GM12878 (cell line): ENCODE measurements around the gene UST. TPM values are rescaled to one million over a fixed set of nuclear protein-coding genes. Genes with fewer than 3 reads are reported as not detected.

Experiments used
- ATAC-seq: fragments of 200-7000 bp; cut with Tn5 transposase; 3 replicates; pipeline ENCODE4 v1.9.1; 2020; ENCODE audit warnings: mild to moderate bottlenecking, moderate library complexity
- BruUV-seq: library from RNA; stranded (reverse); fragments of 400-500 nt; replicated peaks from 2 replicates; lab custom pipeline; 2021; lab: Mats Ljungman, UMichigan
- CTCF ChIA-PET: fragments of 300-600 bp; sonication (Branson Sonifier 250); formaldehyde crosslinking; extraction: SDS; loops from one replicate; lab custom pipeline; 2021; ENCODE audit warnings: inconsistent platforms; lab: Yijun Ruan, JAX
- POLR2A ChIA-PET: fragments of 350-600 bp; formaldehyde crosslinking; extraction: SDS; loops from one replicate; lab custom pipeline; 2021; ENCODE audit warnings: inconsistent platforms; lab: Charles Lee
- RAD21 ChIA-PET: fragments of 300-600 bp; sonication (Branson Sonifier 250); formaldehyde crosslinking; loops from one replicate; lab custom pipeline; 2023; ENCODE audit warnings: antibody characterized with exemption; ENCODE audit not compliant: unreplicated experiment; lab: Charles Lee
- SMC1A ChIA-PET: fragments of 300-600 bp; sonication (Branson Sonifier 250); formaldehyde crosslinking; loops from one replicate; lab custom pipeline; 2023; ENCODE audit not compliant: unreplicated experiment, uncharacterized antibody; lab: Charles Lee
- DNase-seq: peaks from one replicate; pipeline ENCODE4 v3.0.0-alpha.2; 2011; ENCODE audit warnings: low read depth, low spot score
- FAIRE-seq: peaks from 3 replicates; lab custom pipeline; 2011; peaks lifted over from hg19 to GRCh38; lab: Jason Lieb, UNC
- H2AFZ ChIP-seq: 2 replicates; pipeline ENCODE4 v1.6.0; 2011; ENCODE audit warnings: low read depth, low read length, control low read depth; ENCODE audit not compliant: control insufficient read depth
- H3K27ac ChIP-seq: 2 replicates; pipeline ENCODE4 v1.5.1; 2011; ENCODE audit warnings: control low read depth; ENCODE audit not compliant: control insufficient read depth, insufficient read depth
- H3K27me3 ChIP-seq, 2 experiments: replicated peaks in 1 of 2; 2 replicates each; pipeline versions ENCODE4 v1.6.0 to v1.6.1; 2011; ENCODE audit warnings: low read length in 1 of 2; ENCODE audit not compliant: control insufficient read depth in 2 of 2, insufficient read depth in 2 of 2
- H3K36me3 ChIP-seq, 2 experiments: 2 replicates each; pipeline ENCODE4 v1.5.1; 2011; ENCODE audit warnings: low read length in 1 of 2; ENCODE audit not compliant: control insufficient read depth in 2 of 2, insufficient read depth in 2 of 2
- H3K4me1 ChIP-seq: 2 replicates; pipeline ENCODE4 v1.6.1; 2011; ENCODE audit warnings: mild to moderate bottlenecking, low read length, moderate library complexity, mixed read lengths; ENCODE audit not compliant: control insufficient read depth, insufficient read depth
- H3K4me2 ChIP-seq: 2 replicates; pipeline ENCODE4 v1.6.0; 2011; ENCODE audit warnings: control low read depth; ENCODE audit not compliant: control insufficient read depth, insufficient read depth
- H3K4me3 ChIP-seq: fragments of 200-600 bp; sonication (generic); 2 replicates; pipeline ENCODE4 v1.5.1; 2016
- H3K79me2 ChIP-seq: 2 replicates; pipeline ENCODE4 v1.6.0; 2011; ENCODE audit warnings: low read length; ENCODE audit not compliant: control insufficient read depth, insufficient read depth
- H3K9ac ChIP-seq: 2 replicates; pipeline ENCODE4 v1.8.0; 2011; ENCODE audit warnings: low read length, control low read depth, mixed read lengths; ENCODE audit not compliant: control insufficient read depth, insufficient read depth
- H3K9me3 ChIP-seq: replicated peaks from 3 replicates; pipeline ENCODE4 v1.5.1; 2011; ENCODE audit warnings: mild to moderate bottlenecking, low read length; ENCODE audit not compliant: control insufficient read depth, insufficient read depth
- H4K20me1 ChIP-seq: 2 replicates; pipeline ENCODE4 v1.6.0; 2011; ENCODE audit not compliant: control insufficient read depth, insufficient read depth
- BACH1 ChIP-seq: fragments of 450-650 bp; IDR thresholded peaks from 2 replicates; pipeline ENCODE4 v1.6.1; 2017; ENCODE audit warnings: mild to moderate bottlenecking, borderline replicate concordance
- BCL11A ChIP-seq: IDR thresholded peaks from 2 replicates; pipeline ENCODE4 v1.6.1; 2011; ENCODE audit warnings: low read depth, low read length
- CBX5 ChIP-seq: sonication (generic); IDR thresholded peaks from 2 replicates; pipeline ENCODE4 v1.6.1; 2016; ENCODE audit warnings: low read depth, moderate library complexity, mild to moderate bottlenecking, inconsistent platforms
- CHD4 ChIP-seq: fragments of 200-600 bp; sonication (generic); IDR thresholded peaks from 2 replicates; pipeline ENCODE4 v1.6.1; 2016; ENCODE audit warnings: mild to moderate bottlenecking
- CREM ChIP-seq: IDR thresholded peaks from 2 replicates; pipeline ENCODE4 v1.6.1; 2014; ENCODE audit warnings: antibody characterized with exemption, low read depth
- LARP7 ChIP-seq: fragments of 450-650 bp; IDR thresholded peaks from 2 replicates; pipeline ENCODE4 v1.6.1; 2017; ENCODE audit warnings: mild to moderate bottlenecking
- NFYA ChIP-seq: IDR thresholded peaks from 2 replicates; pipeline ENCODE4 v1.6.1; 2011; ENCODE audit warnings: low read depth, mild to moderate bottlenecking, low read length, improper control_type of control experiment, borderline replicate concordance
- NKRF ChIP-seq: fragments of 450-650 bp; conservative IDR thresholded peaks from 2 replicates; pipeline ENCODE4 v1.6.1; 2017; ENCODE audit warnings: mild to moderate bottlenecking, moderate library complexity
- PAX8 ChIP-seq: fragments of 450-650 bp; IDR thresholded peaks from 2 replicates; pipeline ENCODE4 v1.6.1; 2017; ENCODE audit warnings: mild to moderate bottlenecking, moderate library complexity
- PBX3 ChIP-seq: IDR thresholded peaks from 2 replicates; pipeline ENCODE4 v1.6.1; 2011; ENCODE audit warnings: mild to moderate bottlenecking, low read depth, low read length, moderate library complexity; ENCODE audit not compliant: insufficient replicate concordance
- PML ChIP-seq: IDR thresholded peaks from 2 replicates; pipeline ENCODE4 v1.6.1; 2012; ENCODE audit warnings: low read length, inconsistent platforms
- POLR2AphosphoS2 ChIP-seq: IDR thresholded peaks from 2 replicates; pipeline ENCODE4 v1.6.1; 2011; ENCODE audit warnings: low read depth, mild to moderate bottlenecking, low read length, improper control_type of control experiment, moderate library complexity
- PRDM15 ChIP-seq: fragments of 450-650 bp; formaldehyde crosslinking; IDR thresholded peaks from 2 replicates; pipeline ENCODE4 v1.4.0; 2020; ENCODE audit warnings: mild to moderate bottlenecking, moderate library complexity
- RELA ChIP-seq: fragments of 450-650 bp; IDR thresholded peaks from 2 replicates; pipeline ENCODE4 v1.8.0; 2014; ENCODE audit warnings: borderline replicate concordance; ENCODE audit not compliant: partially characterized antibody
- STAT1 ChIP-seq: fragments of 450-650 bp; conservative IDR thresholded peaks from 2 replicates; pipeline ENCODE4 v1.6.1; 2014; ENCODE audit warnings: antibody characterized with exemption, mild to moderate bottlenecking
- ZNF384 ChIP-seq: IDR thresholded peaks from 2 replicates; pipeline ENCODE4 v1.6.1; 2012; ENCODE audit warnings: low read depth, mild to moderate bottlenecking, low read length, improper control_type of control experiment, borderline replicate concordance
- WGBS: methylation state at CpG from one replicate; pipeline ENCODE4 v1.1.6; 2016; ENCODE audit warnings: low lambda C conversion rate; ENCODE audit not compliant: insufficient replicate concordance, insufficient coverage; ENCODE audit errors: missing lambda C conversion rate; 5-methylcytosine and 5-hydroxymethylcytosine counted together
- in situ Hi-C: fragments of 300-500 bp; cut with MboI; formaldehyde crosslinking; loops from 9 replicates; pipeline ENCODE4 v1.14.3; 2018; ENCODE audit warnings: mixed read lengths
- intact Hi-C: fragments of 100-400 bp; cut with micrococcal nuclease; formaldehyde crosslinking; loops from one replicate; pipeline ENCODE4 v1.14.2; 2022; ENCODE audit not compliant: unreplicated experiment
- polyA plus RNA-seq, 11 experiments: library from polyadenylated mRNA; depleted of rRNA in 4 of 11; unstranded in 6 of 11; stranded (reverse) in 5 of 11; fragments of >200 nt; fragmentation: Nextera tagmentation in 4 of 11; fragmentation: Illumina TruSeq in 1 of 11; extraction: Ambion mirVana in 4 of 11; extraction: Trizol in 1 of 11; gene quantifications; 1 replicate in 1 of 11; 2 replicates in 10 of 11; pipeline versions ENCODE4 v1.2.1 to v1.2.3, GENCODE V29; 2011 to 2016; ENCODE audit warnings: inconsistent platforms in 2 of 11, missing spikeins in 2 of 11, low read depth in 1 of 11
- total RNA-seq, 4 experiments: library from RNA; depleted of rRNA in 3 of 4; stranded (reverse); fragments of >200 nt in 3 of 4; fragmentation: Illumina TruSeq in 1 of 4; extraction: Trizol in 1 of 4; gene quantifications; 2 replicates each; pipeline versions ENCODE4 v1.2.1 to v1.2.3, GENCODE V29; 2013 to 2021

The UST gene
- total and polyA plus RNA-seq, 10 of the 15 experiments (the other 5 are each of a cell fraction or from before 2014, with no cell fraction given), result 0.74 to 43.3 (median 2.2) TPM

- no peak for TF ChIP-seq ZNF384
- TF ChIP-seq, all 136 proteins: peak for 0
These were observed 904 bp upstream of the UST start (continued) for GRCh38 chr6:148745926-148746325.

- BruUV-seq, result no TSS peak
- DNase-seq (no peak), FAIRE-seq (no peak), ATAC-seq (peak; percentile 27)
- peak overlapping the region; percentile 71 for H2AFZ ChIP-seq
- peak overlapping the region; percentile 35; the same call in 1 of the 2 replicates for H3K9ac ChIP-seq
- POLR2A ChIA-PET, result interaction anchor here (0.6 kb wide), 1 partner anchor 816 kb away, joined by 5 read pairs; no protein-coding TSS in a partner anchor
- WGBS, result 0% methylated on average over 8 of the region's 45 CpGs
- no peaks in the 10 kb centered on the region for H3K4me1 ChIP-seq
- peak overlapping the region; percentile 87; the same call in 1 of the 2 replicates for H3K4me2 ChIP-seq
- no peaks in the 10 kb centered on the region for H3K36me3 ChIP-seq
- no peaks in the 10 kb centered on the region for H4K20me1 ChIP-seq
- H3K27me3 ChIP-seq, result peaks cover 0 to 17% of the 10 kb centered on the region in 2 experiments; a peak in 2 of 4 replicates
- no peaks in the 10 kb centered on the region; the same call in 2 of the 3 replicates for H3K9me3 ChIP-seq
- H3K79me2 ChIP-seq, result no peaks in the 10 kb centered on the region
- in situ Hi-C loops, result no loop called here
- CTCF ChIA-PET, result interaction anchor here (2.6 kb wide), 1 partner anchor 169 kb away, joined by 6 read pairs; no protein-coding TSS in a partner anchor
- TF ChIP-seq LARP7, result peak; percentile 38; the same call in 1 of the 2 replicates
- no peak for TF ChIP-seq STAT1
- TF ChIP-seq PML, result no peak
- TF ChIP-seq CHD4, result no peak
- TF ChIP-seq CREM, result no peak
- 0 out of 2 replicates have a peak, but pooled peaks have one; percentile 4 for TF ChIP-seq NKRF
- no peak for TF ChIP-seq RELA
- TF ChIP-seq CBX5, result no peak
- TF ChIP-seq PRDM15 (CRISPR knock-in tag), result no peak
- TF ChIP-seq BACH1, result peak; percentile 2; the same call in 1 of the 2 replicates
- no peak for TF ChIP-seq BCL11A
- no peak for TF ChIP-seq POLR2AphosphoS2
- TF ChIP-seq PAX8, result no peak
- TF ChIP-seq PBX3, result no peak
- TF ChIP-seq NFYA, result no peak
- no peak overlapping the region for H3K27ac ChIP-seq
- SMC1A ChIA-PET, result interaction anchor here (4.3 kb wide), 1 partner anchor 13 kb away, joined by 42 read pairs; no protein-coding TSS in a partner anchor
- RAD21 ChIA-PET, result interaction anchor here (2.1 to 5.9 kb wide), 2 partner anchors 12 to 169 kb away, joined by 7 to 52 read pairs; no protein-coding TSS in a partner anchor
- peak overlapping the region; percentile 64 for H3K4me3 ChIP-seq
- intact Hi-C loops, result loop anchor here (2.0 to 5.0 kb wide), 3 partner anchors 14 to 280 kb away; no protein-coding TSS in a partner anchor
These were observed 278 bp downstream of the UST start for GRCh38 chr6:148747145-148747470.
